ENCODE measurements around the gene TMEM92.

- TF ChIP-seq GATA2 (IDR thresholded peaks at IDR 0.05; ENCODE audit: low read depth, low read length): no peak
- no peak for TF ChIP-seq GATA3 (IDR thresholded peaks at IDR 0.05; ENCODE audit: low read depth, low read length)
These were observed 42.9 kb downstream of the TMEM92 start for GRCh38 chr17:50317121-50317520.

Data from SH-SY5Y (cell line).